NT2/D1 (cell line): ENCODE results near the gene TNS1.

Experiments used
- YY1 ChIP-seq: IDR thresholded peaks from 2 replicates; pipeline ENCODE4 v1.6.1; 2011; ENCODE audit not compliant: insufficient read length, insufficient read depth
- ZNF274 ChIP-seq: IDR thresholded peaks from 2 replicates; pipeline ENCODE4 v1.6.1; 2011; ENCODE audit warnings: mild to moderate bottlenecking, low read depth, low read length

DNA sequence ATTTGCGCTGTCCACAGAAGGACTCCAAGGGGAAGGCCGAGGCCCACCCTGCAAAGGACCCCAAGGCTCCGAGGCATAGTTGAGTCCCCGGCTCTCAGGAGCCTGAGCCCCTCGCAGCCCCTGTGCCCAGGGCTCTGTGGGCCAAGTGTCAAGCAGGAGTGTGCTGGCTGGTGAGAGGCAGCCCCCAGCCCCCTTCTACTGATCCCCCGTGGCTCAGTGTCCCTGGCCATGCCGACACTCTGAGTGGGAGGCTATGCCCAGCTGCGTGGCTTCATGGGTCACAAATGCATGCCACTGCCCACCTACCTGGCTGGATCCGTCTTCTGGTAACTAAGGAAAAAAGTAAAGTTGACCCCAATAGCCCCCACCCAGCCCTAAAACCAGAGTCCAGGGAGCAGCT is 172.7 kb downstream of the TNS1 start:
- no peak for TF ChIP-seq YY1
- TF ChIP-seq ZNF274 = no peak
